Memory B cell (primary cell): ENCODE data around the gene TFIP11.
A peak's percentile ranks its signal among the peaks of the same experiment; 100 is the strongest.

Source experiments
- ATAC-seq: fragments of 150-1000 bp; cut with Tn5 transposase; 2 replicates; pipeline ENCODE4 v1.10.0; 2021; ENCODE audit warnings: low read depth, mild to moderate bottlenecking, moderate library complexity
- DNase-seq, 2 donors: peaks; one replicate each; pipeline ENCODE4 v3.0.0; 2022; ENCODE audit warnings: low spot score in 2 of 2
- H3K27ac Mint-ChIP-seq: one replicate; pipeline ENCODE4 v1.8.0; 2022; ENCODE audit warnings: mild to moderate bottlenecking, moderate library complexity, mixed read lengths
- H3K27me3 Mint-ChIP-seq: one replicate; pipeline ENCODE4 v1.8.0; 2022; ENCODE audit warnings: mixed read lengths
- H3K36me3 Mint-ChIP-seq: one replicate; pipeline ENCODE4 v1.8.0; 2022; ENCODE audit warnings: mild to moderate bottlenecking, mixed read lengths
- H3K4me1 Mint-ChIP-seq: one replicate; pipeline ENCODE4 v1.8.0; 2022; ENCODE audit warnings: mixed read lengths
- H3K4me3 Mint-ChIP-seq: one replicate; pipeline ENCODE4 v1.8.0; 2022; ENCODE audit warnings: mild to moderate bottlenecking, moderate library complexity, mixed read lengths
- H3K9me3 Mint-ChIP-seq: one replicate; pipeline ENCODE4 v1.8.0; 2022; ENCODE audit warnings: mixed read lengths

The TFIP11 gene

GRCh38 chr22:26548303-26548702 lies 36.0 kb upstream of the TFIP11 start:
- no peak overlapping the region for H3K4me3 Mint-ChIP-seq
- H3K36me3 Mint-ChIP-seq, result peaks cover 9% of the 10 kb centered on the region
- H3K4me1 Mint-ChIP-seq, result peaks cover 14% of the 10 kb centered on the region
- DNase-seq (no peak), ATAC-seq (no peak)
- no peaks in the 10 kb centered on the region for H3K9me3 Mint-ChIP-seq
- H3K27ac Mint-ChIP-seq, result no peak overlapping the region
- H3K27me3 Mint-ChIP-seq, result no peaks in the 10 kb centered on the region

GRCh38 chr22:26547837-26548236 lies 35.6 kb upstream of the TFIP11 start:
- DNase-seq (no peak), ATAC-seq (no peak)
- no peaks in the 10 kb centered on the region for H3K27me3 Mint-ChIP-seq
- no peak overlapping the region for H3K27ac Mint-ChIP-seq
- H3K36me3 Mint-ChIP-seq, result peaks cover 9% of the 10 kb centered on the region
- H3K4me1 Mint-ChIP-seq, result peaks cover 15% of the 10 kb centered on the region
- no peaks in the 10 kb centered on the region for H3K9me3 Mint-ChIP-seq
- H3K4me3 Mint-ChIP-seq, result no peak overlapping the region

- H3K4me1 Mint-ChIP-seq, result peaks cover 19% of the 10 kb centered on the region
Measured at GRCh38 chr22:26547426-26547825, 35.2 kb upstream of the TFIP11 start.

GRCh38 chr22:26546282-26546681 lies 34.0 kb upstream of the TFIP11 start:
- H3K9me3 Mint-ChIP-seq, result no peaks in the 10 kb centered on the region
- peaks cover 9% of the 10 kb centered on the region for H3K36me3 Mint-ChIP-seq
- no peak for ATAC-seq
- H3K4me1 Mint-ChIP-seq, result peaks cover 20% of the 10 kb centered on the region
- no peak for DNase-seq
- H3K27me3 Mint-ChIP-seq, result no peaks in the 10 kb centered on the region
- no peak overlapping the region for H3K4me3 Mint-ChIP-seq
- peak overlapping the region; percentile 40 for H3K27ac Mint-ChIP-seq

More at GRCh38 chr22:26547426-26547825, 35.2 kb upstream of the TFIP11 start:
- ATAC-seq (no peak), DNase-seq (no peak)
- no peaks in the 10 kb centered on the region for H3K27me3 Mint-ChIP-seq
- H3K27ac Mint-ChIP-seq, result no peak overlapping the region
- peaks cover 9% of the 10 kb centered on the region for H3K36me3 Mint-ChIP-seq
- H3K9me3 Mint-ChIP-seq, result no peaks in the 10 kb centered on the region
- H3K4me3 Mint-ChIP-seq, result no peak overlapping the region

GRCh38 chr22:26545827-26546226 lies 33.6 kb upstream of the TFIP11 start:
- H3K9me3 Mint-ChIP-seq, result no peaks in the 10 kb centered on the region
- peaks cover 20% of the 10 kb centered on the region for H3K4me1 Mint-ChIP-seq
- ATAC-seq (no peak), DNase-seq (no peak)
- no peaks in the 10 kb centered on the region for H3K27me3 Mint-ChIP-seq
- H3K27ac Mint-ChIP-seq, result no peak overlapping the region
- no peak overlapping the region for H3K4me3 Mint-ChIP-seq
- H3K36me3 Mint-ChIP-seq, result peaks cover 9% of the 10 kb centered on the region

- H3K9me3 Mint-ChIP-seq, result no peaks in the 10 kb centered on the region
- peaks cover 9% of the 10 kb centered on the region for H3K36me3 Mint-ChIP-seq
- H3K4me1 Mint-ChIP-seq, result peaks cover 20% of the 10 kb centered on the region
- H3K27me3 Mint-ChIP-seq, result no peaks in the 10 kb centered on the region
- no peak overlapping the region for H3K27ac Mint-ChIP-seq
- ATAC-seq, result no peak
- DNase-seq, result no peak
- no peak overlapping the region for H3K4me3 Mint-ChIP-seq
Measured at GRCh38 chr22:26545385-26545784, 33.1 kb upstream of the TFIP11 start.

GRCh38 chr22:26544489-26544888 lies 32.2 kb upstream of the TFIP11 start:
- H3K4me1 Mint-ChIP-seq, result peaks cover 16% of the 10 kb centered on the region
- ATAC-seq (no peak), DNase-seq (no peak)
- H3K4me3 Mint-ChIP-seq, result no peak overlapping the region
- H3K27ac Mint-ChIP-seq, result no peak overlapping the region
- peaks cover 7% of the 10 kb centered on the region for H3K36me3 Mint-ChIP-seq
- no peaks in the 10 kb centered on the region for H3K27me3 Mint-ChIP-seq
- H3K9me3 Mint-ChIP-seq, result no peaks in the 10 kb centered on the region

GRCh38 chr22:26542831-26543230 lies 30.6 kb upstream of the TFIP11 start:
- H3K9me3 Mint-ChIP-seq, result no peaks in the 10 kb centered on the region
- no peaks in the 10 kb centered on the region for H3K27me3 Mint-ChIP-seq
- H3K4me1 Mint-ChIP-seq, result peaks cover 18% of the 10 kb centered on the region
- peak; percentile 53 for ATAC-seq
- H3K36me3 Mint-ChIP-seq, result peaks cover 11% of the 10 kb centered on the region
- no peak for DNase-seq
- peak overlapping the region; percentile 63 for H3K27ac Mint-ChIP-seq
- H3K4me3 Mint-ChIP-seq, result no peak overlapping the region

- Mint-ChIP-seq H3K27ac (no peak overlapping the region), H3K36me3 (peaks cover 13% of the 10 kb centered on the region), H3K9me3 (no peaks in the 10 kb centered on the region), H3K27me3 (no peaks in the 10 kb centered on the region), H3K4me1 (peaks cover 17% of the 10 kb centered on the region), H3K4me3 (no peak overlapping the region)
- no peak for ATAC-seq
- DNase-seq, result no peak
Measured at GRCh38 chr22:26541167-26541819, 29.0 kb upstream of the TFIP11 start.

GRCh38 chr22:26540119-26540518 lies 27.8 kb upstream of the TFIP11 start:
- no peak for DNase-seq
- H3K4me3 Mint-ChIP-seq, result no peak overlapping the region
- no peak overlapping the region for H3K27ac Mint-ChIP-seq
- no peaks in the 10 kb centered on the region for H3K27me3 Mint-ChIP-seq
- H3K36me3 Mint-ChIP-seq, result peaks cover 15% of the 10 kb centered on the region
- ATAC-seq, result no peak
- H3K4me1 Mint-ChIP-seq, result peaks cover 27% of the 10 kb centered on the region
- no peaks in the 10 kb centered on the region for H3K9me3 Mint-ChIP-seq

- no peak for ATAC-seq
- no peaks in the 10 kb centered on the region for H3K27me3 Mint-ChIP-seq
- H3K4me1 Mint-ChIP-seq, result peaks cover 31% of the 10 kb centered on the region
- H3K4me3 Mint-ChIP-seq, result no peak overlapping the region
- no peaks in the 10 kb centered on the region for H3K9me3 Mint-ChIP-seq
- H3K36me3 Mint-ChIP-seq, result peaks cover 13% of the 10 kb centered on the region
- peak overlapping the region; percentile 97 for H3K27ac Mint-ChIP-seq
- DNase-seq, result no peak
Measured at GRCh38 chr22:26536762-26537134, 24.5 kb upstream of the TFIP11 start.

- DNase-seq (no peak), ATAC-seq (no peak)
- Mint-ChIP-seq H3K4me1 (peaks cover 31% of the 10 kb centered on the region), H3K4me3 (no peak overlapping the region), H3K36me3 (peaks cover 14% of the 10 kb centered on the region), H3K27ac (peak overlapping the region; percentile 97), H3K27me3 (no peaks in the 10 kb centered on the region), H3K9me3 (no peaks in the 10 kb centered on the region)
Measured at GRCh38 chr22:26536056-26536761, 23.9 kb upstream of the TFIP11 start.

GRCh38 chr22:26535603-26535908 lies 23.3 kb upstream of the TFIP11 start:
- ATAC-seq (peak; percentile 84), DNase-seq (peak in 1 of 2 donors; percentile 17)
- Mint-ChIP-seq H3K27ac (peak overlapping the region; percentile 97), H3K36me3 (peaks cover 16% of the 10 kb centered on the region), H3K4me1 (peaks cover 31% of the 10 kb centered on the region), H3K4me3 (peak overlapping the region; percentile 76), H3K9me3 (no peaks in the 10 kb centered on the region), H3K27me3 (no peaks in the 10 kb centered on the region)

- Mint-ChIP-seq H3K4me3 (peak overlapping the region; percentile 76), H3K9me3 (no peaks in the 10 kb centered on the region), H3K27ac (peak overlapping the region; percentile 97), H3K27me3 (no peaks in the 10 kb centered on the region), H3K36me3 (peaks cover 16% of the 10 kb centered on the region), H3K4me1 (peaks cover 31% of the 10 kb centered on the region)
- ATAC-seq (peak; percentile 69), DNase-seq (peak in 1 of 2 donors; percentile 7)
Measured at GRCh38 chr22:26534874-26535602, 22.8 kb upstream of the TFIP11 start.
